HG03175 (cell line): Measurements from ENCODE around the gene TMEM52.
"Not testable (repeated sequence)": the region's sequence is repeated elsewhere in the genome, so short reads cannot be mapped to it uniquely, and the experiment has no call there.

Experiments used
- ATAC-seq: cut with Tn5 transposase; IDR thresholded peaks from one replicate; pipeline ENCODE4 v1.9.1; 2021; ENCODE audit warnings: mild to moderate bottlenecking, moderate library complexity; ENCODE audit not compliant: unreplicated experiment

TMEM52 gene

DNA sequence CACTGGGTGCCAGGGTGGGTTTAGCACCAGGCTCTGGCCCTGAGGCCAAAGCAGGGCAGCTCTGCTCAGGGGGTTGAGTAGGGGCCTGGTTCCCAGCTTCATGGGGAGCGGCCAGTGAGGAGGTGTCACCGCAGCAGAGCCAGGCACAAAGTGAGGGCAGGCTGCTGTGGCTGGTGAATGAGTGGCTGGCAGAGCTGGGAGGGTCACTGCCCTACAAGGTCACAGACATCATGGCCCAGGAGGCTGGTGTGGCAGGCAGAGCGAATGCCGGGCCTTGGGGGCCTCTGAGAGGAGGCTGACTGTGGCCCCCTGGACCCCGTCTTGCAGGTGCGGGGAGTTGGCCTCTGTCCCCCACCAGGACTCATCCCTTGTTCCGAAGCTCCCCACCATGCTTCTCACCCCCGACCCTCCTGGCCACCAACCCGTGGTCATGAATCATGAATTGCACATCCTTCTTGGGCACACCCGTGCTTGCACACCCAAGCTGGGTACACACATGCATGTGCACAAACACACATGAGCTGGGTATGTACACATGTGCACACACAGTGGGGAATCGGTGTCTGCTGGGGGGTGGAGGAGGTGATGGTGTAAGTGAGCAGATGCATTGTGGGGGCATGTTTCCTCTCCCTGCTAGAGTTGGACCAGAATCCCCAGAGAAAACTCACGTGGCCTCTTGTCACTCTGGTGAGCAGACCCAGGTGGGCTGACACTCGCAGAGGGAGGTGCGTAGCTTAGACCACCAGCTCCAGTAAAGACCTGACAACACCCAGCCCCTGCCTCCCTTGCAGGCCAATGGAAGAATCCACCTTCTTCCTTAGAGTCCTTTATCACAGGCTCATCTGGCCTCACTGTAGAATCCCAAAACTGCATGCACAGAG, 23.4 kb downstream of the TMEM52 start:
- no peak for ATAC-seq

DNA sequence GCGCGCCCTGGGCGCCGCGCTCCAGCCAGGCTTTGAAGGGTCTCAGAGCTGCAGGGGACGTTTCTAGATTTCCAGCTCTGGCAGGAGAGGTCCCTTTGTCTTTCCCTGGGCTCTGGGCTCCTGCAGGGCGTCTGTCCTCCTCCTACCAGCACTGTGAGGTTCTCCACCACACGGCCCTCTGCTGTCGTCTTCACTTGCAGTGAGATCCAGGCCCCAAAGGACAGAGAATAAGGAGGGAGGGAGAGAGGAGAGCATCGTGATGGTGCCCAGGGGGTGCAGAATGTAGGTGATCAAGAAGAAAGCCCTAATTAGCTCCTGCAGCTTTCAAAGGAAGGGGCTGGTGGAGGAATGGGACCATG, 24.0 kb downstream of the TMEM52 start:
- no peak for ATAC-seq

DNA sequence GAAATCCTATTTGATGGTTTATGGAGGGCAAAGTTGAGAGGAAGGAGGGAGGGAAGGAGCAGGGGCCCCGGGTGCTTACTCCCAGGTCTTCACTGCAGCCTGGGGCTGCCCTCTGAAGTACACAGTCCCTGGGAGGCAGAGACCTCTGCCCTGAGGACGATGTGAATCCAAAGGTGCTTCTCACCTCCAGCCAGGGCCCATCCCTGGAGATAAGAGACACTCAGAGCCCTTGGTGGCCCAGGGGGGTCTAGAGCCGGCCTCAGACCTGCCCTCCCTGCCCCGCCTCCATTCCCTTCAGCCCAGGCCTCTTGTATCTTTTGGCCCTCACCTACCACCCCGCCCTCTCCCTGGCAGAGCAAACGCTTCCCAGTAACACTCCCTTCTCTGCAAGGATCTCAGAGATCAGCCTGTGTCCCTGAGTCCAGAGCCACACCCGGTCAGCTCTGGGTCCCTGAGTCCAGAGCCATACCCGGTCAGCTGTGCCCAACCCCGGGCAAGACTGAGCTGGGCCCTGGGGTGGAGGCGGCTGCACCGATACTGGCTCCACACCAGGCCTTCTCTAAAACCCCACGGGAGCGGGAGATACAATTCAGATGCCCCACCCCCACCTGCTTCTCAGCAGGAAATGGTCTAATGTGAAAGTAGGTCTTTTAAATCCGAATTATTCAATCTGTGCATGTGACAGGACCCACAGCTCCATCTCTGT, 24.6 kb downstream of the TMEM52 start:
- ATAC-seq, result no peak

DNA sequence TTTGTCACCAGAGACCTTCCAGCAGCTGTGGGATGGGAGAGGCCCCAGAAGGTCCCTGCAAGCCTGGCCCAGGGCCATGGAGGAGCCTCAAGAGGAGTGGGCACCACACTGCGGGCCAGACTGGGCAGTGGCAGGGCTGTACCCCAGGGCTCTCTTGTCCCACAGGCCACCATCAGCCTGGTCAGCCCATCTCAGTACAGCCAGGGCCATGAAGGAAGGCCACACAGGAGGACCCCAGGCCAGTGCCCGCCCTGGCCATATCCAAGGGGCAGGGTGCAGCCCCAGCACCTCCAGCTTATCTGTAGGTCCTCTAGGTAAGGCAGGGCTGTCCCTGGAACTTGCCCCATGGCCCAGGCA, 25.1 kb downstream of the TMEM52 start:
- no peak for ATAC-seq

DNA sequence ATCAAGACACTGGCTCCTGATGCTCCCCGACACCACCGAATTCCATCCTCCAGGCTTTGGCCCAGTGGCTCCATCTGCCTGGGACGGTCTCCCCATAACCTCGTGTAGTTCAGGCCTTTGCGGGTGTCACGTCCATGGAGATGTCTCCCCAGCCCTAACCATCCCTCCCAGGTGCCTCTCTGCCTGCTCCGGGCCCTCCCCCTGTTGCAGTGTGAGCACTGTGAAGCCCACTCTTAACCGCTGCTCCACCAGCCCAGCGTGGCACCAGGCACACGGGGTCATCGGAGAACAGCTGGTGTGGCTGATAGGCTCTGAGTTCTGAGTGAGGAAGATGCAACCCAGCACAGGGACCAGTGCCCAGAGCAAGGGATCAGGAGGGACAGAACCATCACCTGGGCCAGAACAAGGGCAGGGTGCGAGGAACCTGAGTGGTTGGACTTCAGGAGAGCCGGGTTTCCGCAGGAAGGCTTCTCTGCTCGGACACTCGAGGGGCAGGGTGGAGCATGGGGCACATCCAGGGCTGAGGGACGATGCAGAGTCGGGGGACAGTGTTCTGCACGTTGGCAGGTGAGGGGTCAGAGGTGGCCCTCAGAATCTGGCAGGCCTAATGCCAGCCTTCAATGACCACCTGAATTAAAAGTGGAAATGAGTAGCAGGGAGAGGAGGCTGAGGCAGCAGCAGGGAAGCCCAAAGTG, 25.6 kb downstream of the TMEM52 start:
- ATAC-seq, result no peak

DNA sequence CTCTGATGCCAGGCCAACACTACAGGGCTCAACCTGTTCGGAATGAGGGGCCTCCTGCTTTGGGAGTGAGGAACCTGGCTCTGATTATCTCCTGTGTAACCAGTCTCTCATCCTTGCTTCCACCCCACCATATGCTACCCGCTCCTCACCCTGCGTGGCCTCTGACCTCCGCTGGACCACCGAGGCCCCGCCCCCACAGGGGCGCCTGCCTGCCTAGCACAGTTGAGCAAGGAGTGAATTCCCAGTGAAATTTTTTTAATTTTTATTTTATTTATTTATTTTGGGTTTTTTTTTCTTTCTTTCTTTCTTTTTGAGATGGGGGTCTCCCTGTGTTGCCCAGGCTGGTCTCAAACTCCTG, 26.3 kb downstream of the TMEM52 start:
- no peak for ATAC-seq

DNA sequence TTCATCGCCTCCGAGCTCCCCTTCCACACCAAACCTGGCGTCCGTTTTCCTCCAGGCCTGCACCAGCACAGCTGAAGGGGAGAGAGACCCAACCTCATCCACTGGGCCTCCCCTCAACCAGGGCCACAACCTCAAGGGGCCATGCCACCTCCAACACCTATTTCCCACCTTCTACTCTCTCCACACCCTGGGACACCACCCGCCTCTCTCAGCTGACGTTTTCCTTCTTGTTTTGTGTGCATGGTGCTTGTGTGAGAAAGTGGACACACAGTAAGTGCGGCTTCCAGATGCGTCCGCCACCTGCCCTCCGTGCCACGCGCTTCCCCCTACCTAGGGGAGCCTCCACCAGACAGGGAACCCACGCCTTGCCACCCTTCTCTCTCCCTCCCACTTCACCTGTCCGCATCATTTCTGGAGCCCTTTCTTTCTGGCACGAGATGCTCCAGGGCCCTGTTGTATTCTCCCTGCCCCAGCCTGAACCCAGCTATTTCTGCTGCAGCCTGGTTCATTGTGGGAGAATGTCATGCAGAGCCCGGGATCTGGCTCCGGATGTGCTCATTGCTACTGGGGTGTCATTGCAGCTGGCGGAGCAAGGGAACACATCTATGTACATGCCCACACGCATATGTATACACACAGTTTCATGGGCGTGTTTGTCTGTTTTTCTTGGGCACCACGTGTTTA, 26.9 kb downstream of the TMEM52 start:
- no peak for ATAC-seq

DNA sequence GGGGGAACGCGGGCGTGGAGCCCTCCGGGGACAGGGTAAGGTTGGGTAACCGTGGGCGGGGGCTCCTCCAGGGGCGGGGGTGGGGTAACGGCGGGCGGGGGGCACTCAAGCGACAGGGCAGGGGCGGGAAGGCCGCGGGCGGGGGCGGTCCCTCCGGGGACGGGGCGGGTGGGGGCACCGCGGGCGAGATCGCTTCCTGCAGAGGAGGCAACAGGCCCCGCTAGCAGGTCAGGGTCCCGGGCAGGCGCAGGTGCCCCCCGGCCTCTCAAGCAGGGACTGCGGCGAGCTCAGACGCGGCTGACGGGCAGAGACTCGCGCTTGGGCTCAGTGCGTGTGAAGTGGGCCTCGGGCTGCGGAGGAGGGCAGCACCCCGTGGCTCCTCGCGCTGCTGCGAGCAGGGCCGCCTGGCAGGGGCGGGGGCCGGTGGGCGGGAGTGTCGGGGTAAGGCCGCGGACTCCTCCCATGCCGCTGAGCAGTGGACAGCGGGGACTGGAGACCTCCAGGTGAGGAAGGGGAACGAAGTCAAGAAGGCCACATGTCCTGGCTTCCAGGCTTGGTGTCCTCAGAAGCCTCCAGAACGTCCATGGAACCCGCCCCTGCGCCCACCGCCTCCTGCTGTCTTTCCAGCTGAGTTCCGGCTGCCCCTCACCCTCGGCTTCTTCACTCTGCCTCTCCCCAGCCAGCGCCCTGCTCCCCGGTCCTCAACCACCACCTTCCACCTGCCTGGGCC, 27.6 kb downstream of the TMEM52 start:
- ATAC-seq, result no peak

DNA sequence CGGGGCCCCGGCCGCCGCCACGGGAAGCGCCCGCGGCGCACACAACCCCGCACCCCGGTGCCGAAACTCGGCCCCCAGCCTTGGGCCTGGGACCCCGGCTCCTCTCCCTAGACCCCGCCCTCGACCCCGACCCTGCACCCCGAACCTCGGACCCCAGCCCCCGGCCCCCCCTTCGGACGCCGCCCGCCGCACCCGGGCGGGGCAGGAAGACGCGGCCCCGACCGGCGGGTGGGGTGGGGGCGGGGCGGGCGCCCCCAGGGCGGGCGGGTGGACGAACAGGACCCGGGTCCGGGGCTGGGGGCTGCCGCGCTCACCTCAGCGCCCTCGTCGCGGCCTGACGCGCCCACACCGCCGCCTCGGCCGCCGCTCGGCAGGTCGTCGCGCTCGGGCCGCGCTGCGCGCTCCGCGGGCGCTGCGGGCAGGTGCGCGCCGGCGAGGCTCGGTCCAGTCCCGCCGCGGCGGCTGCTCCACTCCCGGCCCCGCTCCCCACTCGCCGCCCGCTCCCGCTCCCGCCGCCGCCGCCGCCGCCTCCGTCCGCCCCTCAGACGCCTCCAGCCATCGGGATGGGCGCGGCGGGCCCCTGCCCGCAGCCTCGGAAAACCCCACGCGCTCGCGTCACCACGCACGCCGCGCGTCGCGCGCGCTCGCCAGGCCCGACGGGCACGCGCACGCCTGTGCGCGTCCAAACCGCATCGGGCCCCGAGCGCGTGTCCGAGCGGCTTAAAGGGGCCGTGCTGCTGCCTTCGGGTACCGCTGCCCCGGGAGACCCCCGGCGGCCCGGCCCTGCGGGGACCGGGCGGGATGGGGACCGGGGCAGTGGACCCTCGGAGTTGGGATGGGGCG, 28.4 kb downstream of the TMEM52 start, which contains the start of gene GNB1:
GNB1 (minus strand) TSS at position 582 of the 843 bp plus-strand sequence. CDS start 65,634 bp downstream, outside the sequence.
- peak; percentile 70 for ATAC-seq

DNA sequence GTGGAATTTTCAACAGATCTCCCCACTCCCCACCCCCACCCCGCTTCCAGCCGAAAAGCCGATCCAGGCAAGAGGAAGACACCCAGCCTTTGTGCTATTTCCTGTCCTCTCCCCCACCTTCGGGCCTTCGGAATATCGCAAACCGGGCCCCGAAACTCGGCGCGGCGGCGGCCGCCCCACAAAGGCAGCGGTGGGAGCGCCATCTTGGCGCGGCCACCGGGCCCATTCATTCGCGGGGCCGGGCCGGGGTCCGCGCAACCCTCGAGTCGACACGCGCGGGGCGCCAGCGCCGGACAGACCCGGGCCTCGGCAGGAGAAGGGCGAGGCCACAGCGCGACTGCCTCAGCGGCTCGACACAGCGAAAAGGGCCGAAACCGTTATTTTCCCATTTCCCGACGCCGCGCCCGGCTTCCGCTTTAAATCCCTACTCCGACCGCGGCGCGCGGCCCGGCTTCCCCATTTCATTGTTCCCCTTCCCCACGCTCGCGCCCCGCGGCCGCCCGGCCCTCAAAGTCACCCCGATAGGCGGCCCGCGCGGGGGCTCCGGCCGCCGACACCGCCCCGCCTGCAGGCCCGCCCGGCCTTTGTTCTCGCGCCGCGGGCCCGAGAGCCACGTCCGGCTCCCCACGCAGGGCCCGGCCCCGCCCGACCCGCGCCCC, 29.1 kb downstream of the TMEM52 start:
- ATAC-seq, result peak; percentile 30

DNA sequence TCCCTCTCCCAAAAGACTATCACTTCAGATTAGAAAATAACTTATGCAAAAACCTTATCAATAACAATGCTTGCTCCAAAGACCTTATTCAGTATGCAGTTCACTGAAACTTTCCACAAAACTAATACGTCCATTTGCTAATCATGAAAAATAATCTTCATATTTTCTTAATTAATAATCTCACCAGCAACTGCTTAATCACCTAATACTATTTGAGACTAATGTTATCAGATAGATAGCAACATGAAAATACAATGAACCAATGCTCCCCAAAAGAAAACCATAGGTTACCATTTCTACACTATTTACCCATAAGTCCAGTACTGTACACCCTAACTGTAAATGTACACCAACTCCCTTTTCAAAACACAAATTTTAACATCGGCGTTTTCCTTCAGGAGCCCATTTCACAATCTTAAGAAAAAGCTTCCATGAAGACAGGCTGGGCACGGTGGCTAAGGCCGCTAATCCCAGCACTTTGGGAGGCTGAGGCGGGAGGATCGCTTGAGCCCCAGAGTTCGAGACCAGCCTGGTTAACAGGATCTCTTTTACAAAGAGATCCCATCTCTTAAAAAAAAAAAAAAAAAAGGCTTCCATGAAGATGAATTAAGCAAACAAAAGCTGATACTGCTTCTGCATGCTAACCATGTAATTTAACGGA, 29.9 kb downstream of the TMEM52 start:
- no peak for ATAC-seq

DNA sequence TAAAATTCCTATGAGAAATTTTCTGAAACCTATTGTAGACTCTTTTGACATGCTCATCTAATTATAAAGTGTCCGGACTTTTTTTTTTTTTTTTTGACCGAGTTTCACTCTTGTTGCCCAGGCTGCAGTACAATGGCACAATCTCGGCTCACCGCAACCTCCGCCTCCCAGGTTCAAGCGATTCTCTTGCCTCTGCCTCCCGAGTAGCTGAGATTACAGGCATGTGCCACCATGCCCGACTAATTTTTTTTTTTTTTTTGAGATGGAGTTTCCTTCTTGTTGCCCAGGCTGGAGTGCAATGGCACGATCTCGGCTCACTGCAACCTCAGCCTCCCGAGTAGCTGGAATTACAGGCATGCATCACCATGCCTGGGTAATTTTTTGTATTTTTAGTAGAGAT, 35.2 kb downstream of the TMEM52 start:
- ATAC-seq, result not testable (repeated sequence)

DNA sequence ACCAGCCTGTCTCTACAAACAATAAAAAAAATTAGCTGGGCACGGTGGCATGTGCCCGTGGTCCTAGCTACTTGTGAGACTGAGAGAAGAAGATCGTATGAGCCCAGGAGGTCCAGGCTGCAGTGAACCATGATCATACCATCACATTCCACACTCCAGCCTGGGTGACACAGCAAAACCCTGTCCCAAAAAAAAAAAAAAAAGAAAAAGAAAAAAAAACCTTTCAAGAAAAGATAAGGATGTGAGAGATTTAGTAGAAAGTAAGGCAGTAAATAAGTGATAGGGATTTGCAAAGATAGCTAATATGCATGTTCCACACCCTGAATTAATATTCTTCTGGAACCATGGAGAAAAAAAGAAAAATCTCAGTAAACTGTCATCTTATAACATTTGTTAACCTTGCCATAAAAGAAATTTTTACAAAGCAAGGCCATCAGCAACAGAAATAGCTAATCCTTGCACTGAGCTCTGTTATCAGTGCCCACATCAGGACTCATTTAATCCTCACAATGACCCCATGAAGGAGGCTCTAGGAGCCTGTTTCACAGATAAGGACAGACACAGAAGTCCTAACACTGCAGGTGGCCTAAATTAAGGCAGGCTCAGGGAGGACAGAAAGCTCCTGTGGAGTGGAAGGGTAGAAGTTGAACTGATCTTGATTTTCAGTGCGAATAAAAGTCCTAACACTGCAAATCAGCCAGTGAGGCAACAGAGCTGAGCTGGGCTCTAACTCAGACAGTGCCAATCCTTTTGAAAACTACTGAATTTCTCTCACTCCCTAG, 35.8 kb downstream of the TMEM52 start:
- ATAC-seq, result no peak

DNA sequence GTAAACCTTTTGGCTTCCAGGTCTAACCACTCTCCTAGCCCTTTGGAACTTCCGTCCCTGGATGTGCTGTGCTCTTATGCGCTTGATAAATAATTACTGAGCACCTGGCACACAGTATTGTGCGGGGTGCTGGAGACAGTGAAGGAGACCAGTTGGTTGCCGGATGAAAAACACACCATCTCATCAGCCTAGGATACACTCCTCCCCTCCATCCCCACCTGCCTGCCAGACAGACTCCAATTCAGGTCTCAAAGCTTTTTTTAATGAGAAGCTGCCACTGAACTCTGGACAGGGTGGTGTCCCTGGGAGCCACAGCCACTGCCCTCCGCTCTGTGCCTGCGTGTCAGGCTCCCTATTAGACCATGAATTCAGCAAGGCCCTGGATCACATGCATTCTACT, 37.4 kb downstream of the TMEM52 start:
- ATAC-seq, result no peak

DNA sequence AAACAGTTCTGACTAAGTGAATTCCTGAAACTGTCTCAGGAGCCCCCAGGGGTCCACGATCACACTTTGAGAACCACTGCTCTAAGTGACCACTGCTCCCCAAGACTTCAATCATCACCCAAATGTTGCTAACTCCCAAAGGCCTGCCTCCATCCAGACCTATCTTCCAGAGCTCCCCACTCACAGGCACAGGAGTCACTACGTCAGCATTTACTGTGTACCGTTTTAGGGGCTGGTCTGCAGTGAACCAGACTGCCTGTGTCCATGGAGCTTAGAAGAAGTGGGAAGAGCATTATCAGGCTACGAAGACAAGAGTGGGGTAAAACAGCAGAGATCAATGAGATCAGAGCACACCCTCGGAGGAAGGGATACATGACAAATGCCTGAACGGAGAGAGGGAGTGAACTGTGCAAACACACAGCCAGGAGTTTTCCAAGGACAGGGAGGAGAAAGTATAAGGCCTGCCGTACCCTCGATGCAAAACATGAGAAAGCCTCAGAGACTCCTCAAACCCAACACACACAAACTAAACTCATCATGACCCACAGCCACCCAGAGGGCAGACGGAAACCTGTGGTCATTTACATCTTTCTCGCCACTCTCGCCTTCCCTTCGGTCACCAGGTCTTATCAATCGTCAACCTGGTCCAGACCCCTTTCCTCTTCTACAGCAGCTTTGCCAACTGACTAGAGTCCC, 38.3 kb downstream of the TMEM52 start:
- ATAC-seq, result no peak

DNA sequence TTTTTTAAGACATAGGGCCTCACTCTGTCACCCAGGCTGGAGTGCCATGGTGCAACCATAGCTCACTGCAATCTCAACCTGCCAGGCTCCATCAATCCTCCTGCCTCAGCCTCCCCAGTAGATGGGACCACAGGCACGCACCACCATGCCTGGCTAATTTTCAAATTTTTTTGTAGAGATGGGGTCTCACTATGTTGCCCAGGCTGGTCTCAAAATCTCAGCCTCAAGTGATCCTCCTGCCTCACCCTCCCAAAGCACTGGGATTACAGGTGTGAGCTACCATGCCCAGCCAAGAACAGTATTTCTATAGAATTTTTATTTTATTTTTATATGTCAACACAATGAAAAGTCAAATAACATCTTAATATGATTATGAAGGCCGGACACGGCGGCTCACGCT, 39.1 kb downstream of the TMEM52 start:
- no peak for ATAC-seq

DNA sequence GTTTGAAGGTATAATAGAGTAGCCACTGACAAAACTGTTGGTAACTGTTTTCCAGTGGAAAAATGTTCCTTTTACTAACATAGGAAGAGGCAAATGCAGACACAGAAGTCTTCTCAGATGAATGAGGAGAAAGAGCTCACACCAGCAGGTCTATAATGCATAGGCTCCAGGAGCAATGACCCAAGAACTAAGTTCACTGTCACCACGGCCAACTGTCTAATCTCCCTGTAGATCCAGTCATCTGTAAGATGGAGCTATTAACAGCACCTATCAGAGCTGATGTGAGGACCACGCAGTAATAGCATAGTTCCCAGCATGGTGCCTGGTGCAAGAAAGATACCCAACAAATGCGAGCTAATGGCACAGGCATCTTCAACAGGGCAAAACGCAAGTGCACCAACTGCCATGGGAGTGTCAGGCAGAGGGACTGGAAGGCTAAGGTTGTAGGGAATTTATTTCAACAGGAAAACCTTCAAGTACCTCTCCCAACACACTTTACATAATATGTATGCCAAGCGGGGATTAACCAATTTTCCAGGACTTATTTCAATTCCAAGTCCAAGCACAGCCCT, 41.1 kb downstream of the TMEM52 start:
- no peak for ATAC-seq
